Measurements from ENCODE around the gene LY9. TPM values are rescaled to one million over a fixed set of nuclear protein-coding genes. Genes with fewer than 3 reads are reported as not detected.

Gene LY9
- total and polyA plus RNA-seq, 3 donors from 2014 or later: 0.68 to 0.71 TPM; not detected in 1

- no peak overlapping the region for H3K4me3 ChIP-seq
- H3K4me1 ChIP-seq: no peaks in the 10 kb centered on the region
- no peaks in the 10 kb centered on the region for H3K27me3 ChIP-seq
- DNase-seq: no peak
- TF ChIP-seq, protein P1, sequence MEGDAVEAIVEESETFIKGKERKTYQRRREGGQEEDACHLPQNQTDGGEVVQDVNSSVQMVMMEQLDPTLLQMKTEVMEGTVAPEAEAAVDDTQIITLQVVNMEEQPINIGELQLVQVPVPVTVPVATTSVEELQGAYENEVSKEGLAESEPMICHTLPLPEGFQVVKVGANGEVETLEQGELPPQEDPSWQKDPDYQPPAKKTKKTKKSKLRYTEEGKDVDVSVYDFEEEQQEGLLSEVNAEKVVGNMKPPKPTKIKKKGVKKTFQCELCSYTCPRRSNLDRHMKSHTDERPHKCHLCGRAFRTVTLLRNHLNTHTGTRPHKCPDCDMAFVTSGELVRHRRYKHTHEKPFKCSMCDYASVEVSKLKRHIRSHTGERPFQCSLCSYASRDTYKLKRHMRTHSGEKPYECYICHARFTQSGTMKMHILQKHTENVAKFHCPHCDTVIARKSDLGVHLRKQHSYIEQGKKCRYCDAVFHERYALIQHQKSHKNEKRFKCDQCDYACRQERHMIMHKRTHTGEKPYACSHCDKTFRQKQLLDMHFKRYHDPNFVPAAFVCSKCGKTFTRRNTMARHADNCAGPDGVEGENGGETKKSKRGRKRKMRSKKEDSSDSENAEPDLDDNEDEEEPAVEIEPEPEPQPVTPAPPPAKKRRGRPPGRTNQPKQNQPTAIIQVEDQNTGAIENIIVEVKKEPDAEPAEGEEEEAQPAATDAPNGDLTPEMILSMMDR (IDR thresholded peaks at IDR 0.05): no peak
- 93% methylated on average over 8 of the region's 8 CpGs for WGBS, 2 donors
- intact Hi-C loops (cut with DNase I; ENCODE audit: low total_unique reads): no loop called here
- no peaks in the 10 kb centered on the region for H3K9me3 ChIP-seq
- no peaks in the 10 kb centered on the region for H3K36me3 ChIP-seq (ENCODE audit: low read depth, missing control alignments)
- H3K27ac ChIP-seq: no peak overlapping the region
These were observed 55.0 kb downstream of the LY9 start for GRCh38 chr1:160850993-160851392.

- H3K27me3 ChIP-seq: no peaks in the 10 kb centered on the region
- H3K36me3 ChIP-seq (ENCODE audit: low read depth, missing control alignments): no peaks in the 10 kb centered on the region
- H3K9me3 ChIP-seq: no peaks in the 10 kb centered on the region
- DNase-seq: no peak
- no peaks in the 10 kb centered on the region for H3K4me1 ChIP-seq
- no peak overlapping the region for H3K4me3 ChIP-seq
- H3K27ac ChIP-seq: no peak overlapping the region
- intact Hi-C loops (cut with DNase I; ENCODE audit: low total_unique reads): no loop called here
- no peak for TF ChIP-seq POLR2A (IDR thresholded peaks at IDR 0.05)
- TF ChIP-seq, protein P1 (IDR thresholded peaks at IDR 0.05): no peak
- WGBS, 2 donors: 94 to 96% methylated on average over 3 of the region's 3 CpGs
These were observed 57.0 kb downstream of the LY9 start for GRCh38 chr1:160853014-160853413.

DNA sequence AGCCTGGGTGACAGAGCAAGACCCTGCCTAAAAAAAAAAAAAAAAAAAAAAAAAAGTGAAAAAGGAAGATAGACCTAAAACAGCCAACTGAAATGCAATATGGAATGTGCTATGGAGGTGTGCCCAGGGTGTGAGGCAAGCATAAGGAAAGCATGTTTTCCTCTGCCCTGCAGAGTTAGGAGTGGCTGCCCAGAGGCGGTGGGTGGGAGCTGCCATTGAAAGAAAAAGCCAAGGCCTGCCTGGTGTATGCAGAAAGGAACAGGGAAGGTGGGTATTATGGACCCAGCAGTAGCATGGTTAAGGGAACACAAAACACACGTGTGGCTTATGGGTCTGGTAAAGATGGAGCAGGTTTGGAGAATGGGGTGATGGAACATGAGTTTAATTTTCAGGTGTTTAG is 57.8 kb downstream of the LY9 start:
- Histone ChIP-seq H3K36me3 (ENCODE audit: low read depth, missing control alignments) (no peaks in the 10 kb centered on the region), H3K4me1 (no peaks in the 10 kb centered on the region), H3K27ac (no peak overlapping the region), H3K9me3 (no peaks in the 10 kb centered on the region), H3K4me3 (no peak overlapping the region), H3K27me3 (no peaks in the 10 kb centered on the region)
- WGBS, 2 donors: 87 to 94% methylated on average over 2 of the region's 2 CpGs
- TF ChIP-seq POLR2A (IDR thresholded peaks at IDR 0.05): no peak
- TF ChIP-seq, protein P1 (IDR thresholded peaks at IDR 0.05): no peak
- intact Hi-C loops (cut with DNase I; ENCODE audit: low total_unique reads): no loop called here
- DNase-seq: no peak

- Histone ChIP-seq H3K27me3 (no peaks in the 10 kb centered on the region), H3K27ac (no peak overlapping the region), H3K36me3 (ENCODE audit: low read depth, missing control alignments) (no peaks in the 10 kb centered on the region), H3K4me1 (no peaks in the 10 kb centered on the region), H3K4me3 (no peak overlapping the region), H3K9me3 (no peaks in the 10 kb centered on the region)
- no peak for DNase-seq
- intact Hi-C loops (cut with DNase I; ENCODE audit: low total_unique reads): no loop called here
- 75 to 81% methylated on average over 9 of the region's 9 CpGs for WGBS, 2 donors
- TF ChIP-seq POLR2A (IDR thresholded peaks at IDR 0.05): no peak
- TF ChIP-seq, protein P1 (IDR thresholded peaks at IDR 0.05): no peak
These were observed 59.4 kb downstream of the LY9 start for GRCh38 chr1:160855181-160855981.

DNA sequence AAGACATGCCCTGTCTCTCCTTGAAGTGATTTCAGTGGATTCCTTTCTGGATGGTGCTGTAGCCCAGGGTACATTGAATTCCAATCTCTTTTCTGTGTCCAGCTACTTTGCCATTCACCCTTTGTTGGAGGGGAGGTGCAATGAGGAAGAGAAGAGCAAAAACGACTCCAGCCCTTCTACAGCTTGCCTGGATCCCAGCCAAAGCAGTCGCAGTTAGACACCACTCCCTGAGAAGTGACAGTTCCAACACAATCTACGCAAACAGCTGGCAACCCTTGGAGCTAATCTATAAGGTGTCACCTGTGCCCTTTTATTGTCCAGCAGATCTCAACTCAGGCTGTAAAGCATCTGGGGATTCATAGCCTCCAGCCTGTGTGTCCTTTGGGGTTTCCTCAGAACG is 62.1 kb downstream of the LY9 start:
- no peak for TF ChIP-seq POLR2A (IDR thresholded peaks at IDR 0.05)
- TF ChIP-seq, protein P1 (IDR thresholded peaks at IDR 0.05): no peak
- Histone ChIP-seq H3K36me3 (ENCODE audit: low read depth, missing control alignments) (no peaks in the 10 kb centered on the region), H3K27ac (no peak overlapping the region), H3K9me3 (no peaks in the 10 kb centered on the region), H3K27me3 (no peaks in the 10 kb centered on the region), H3K4me3 (no peak overlapping the region), H3K4me1 (no peaks in the 10 kb centered on the region)
- 42 to 58% methylated on average over 4 of the region's 4 CpGs for WGBS, 2 donors
- intact Hi-C loops (cut with DNase I; ENCODE audit: low total_unique reads): no loop called here
- DNase-seq: no peak

All from testis (tissue), 3 donors.